Muscle of leg (tissue), 11 donors: ENCODE measurements around the gene TRAPPC10. TPM values are rescaled to one million over a fixed set of nuclear protein-coding genes. Genes with fewer than 3 reads are reported as not detected.

Experiments
- DNase-seq: peaks from one replicate; pipeline ENCODE4 v3.0.0; 2013
- H3K27ac ChIP-seq: one replicate; pipeline ENCODE4 v1.5.1; 2013; ENCODE audit warnings: mild to moderate bottlenecking, low read length, control low read depth
- H3K27me3 ChIP-seq: one replicate; pipeline ENCODE4 v1.6.1; 2013; ENCODE audit warnings: low read length; ENCODE audit not compliant: control insufficient read depth, insufficient read depth
- H3K36me3 ChIP-seq: one replicate; pipeline ENCODE4 v1.6.1; 2013; ENCODE audit warnings: low read length; ENCODE audit not compliant: control insufficient read depth, insufficient read depth
- H3K4me1 ChIP-seq: one replicate; pipeline ENCODE4 v1.6.1; 2013; ENCODE audit warnings: low read length; ENCODE audit not compliant: control insufficient read depth, insufficient read depth
- H3K4me3 ChIP-seq: one replicate; pipeline ENCODE4 v1.5.1; 2013; ENCODE audit warnings: low read length, control low read depth
- H3K9me3 ChIP-seq: replicated peaks from 2 replicates; pipeline ENCODE4 v1.6.1; 2013; ENCODE audit warnings: low read depth, low read length; ENCODE audit not compliant: control insufficient read depth
- WGBS: methylation state at CpG from one replicate; pipeline ENCODE4 v1.1.5; 2013; ENCODE audit warnings: missing lambda C conversion rate; ENCODE audit not compliant: insufficient coverage; 5-methylcytosine and 5-hydroxymethylcytosine counted together
- polyA plus RNA-seq, 8 donors: library from polyadenylated mRNA; unstranded; fragments of 120-200 nt; gene quantifications; one replicate each; pipeline versions ENCODE4 v1.2.1 to v1.2.3, GENCODE V29; 2013; ENCODE audit warnings: inconsistent platforms in 1 of 8, low replicate concordance in 1 of 8; ENCODE audit not compliant: insufficient read length in 8 of 8, insufficient read depth in 1 of 8
- total RNA-seq: library from RNA; stranded (reverse); fragments of 120-200 nt; gene quantifications from one replicate; pipeline ENCODE4 v1.2.4, GENCODE V29; 2013

The TRAPPC10 gene
- total and polyA plus RNA-seq, 9 donors = 9.9 to 16.7 (median 12.0) TPM

- no peaks in the 10 kb centered on the region for H3K4me1 ChIP-seq
- 55% methylated on average over 3 of the region's 15 CpGs for WGBS
- no peaks in the 10 kb centered on the region for H3K9me3 ChIP-seq
- no peaks in the 10 kb centered on the region for H3K27me3 ChIP-seq
- no peak overlapping the region for H3K4me3 ChIP-seq
- H3K27ac ChIP-seq = no peak overlapping the region
- H3K36me3 ChIP-seq = peaks cover 43% of the 10 kb centered on the region
- no peak for DNase-seq
Measured at GRCh38 chr21:44071359-44072104, 59.4 kb downstream of the TRAPPC10 start.

DNA sequence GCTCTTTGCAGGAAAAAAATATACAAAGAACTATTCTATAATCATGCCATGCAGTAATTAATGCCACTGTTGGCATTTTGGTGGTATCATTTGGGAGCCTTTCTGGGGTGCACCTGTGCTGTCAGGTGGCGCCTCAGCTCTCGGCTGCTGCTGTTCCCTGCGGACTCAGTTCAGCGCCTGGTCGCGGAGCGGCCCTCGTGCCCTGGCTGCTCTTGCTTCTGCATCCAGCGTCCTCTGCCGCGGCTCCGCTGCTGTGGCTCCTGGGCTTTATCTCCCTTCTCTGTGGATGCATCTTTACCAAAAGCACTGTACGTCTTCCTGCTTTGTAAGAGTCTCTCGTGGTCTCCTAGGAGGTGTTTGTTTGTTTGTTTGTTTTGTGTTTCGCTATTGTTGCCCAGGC is 60.0 kb downstream of the TRAPPC10 start:
- Histone ChIP-seq H3K36me3 (peaks cover 45% of the 10 kb centered on the region), H3K27ac (no peak overlapping the region), H3K9me3 (no peaks in the 10 kb centered on the region), H3K27me3 (no peaks in the 10 kb centered on the region), H3K4me3 (no peak overlapping the region), H3K4me1 (no peaks in the 10 kb centered on the region)
- no peak for DNase-seq
- 90% methylated on average over 12 of the region's 15 CpGs for WGBS

GRCh38 chr21:44074315-44074958 is 62.3 kb downstream of the TRAPPC10 start:
- Histone ChIP-seq H3K4me3 (no peak overlapping the region), H3K27me3 (no peaks in the 10 kb centered on the region), H3K9me3 (no peaks in the 10 kb centered on the region), H3K27ac (no peak overlapping the region), H3K36me3 (peaks cover 40% of the 10 kb centered on the region), H3K4me1 (no peaks in the 10 kb centered on the region)
- no peak for DNase-seq
- WGBS = 92% methylated on average over 7 of the region's 11 CpGs

GRCh38 chr21:44076316-44076715 is 64.2 kb downstream of the TRAPPC10 start:
- Histone ChIP-seq H3K27ac (no peak overlapping the region), H3K4me1 (no peaks in the 10 kb centered on the region), H3K36me3 (peaks cover 44% of the 10 kb centered on the region), H3K9me3 (no peaks in the 10 kb centered on the region), H3K27me3 (no peaks in the 10 kb centered on the region), H3K4me3 (no peak overlapping the region)
- DNase-seq = no peak
- WGBS = 87% methylated on average over 3 of the region's 5 CpGs

DNA sequence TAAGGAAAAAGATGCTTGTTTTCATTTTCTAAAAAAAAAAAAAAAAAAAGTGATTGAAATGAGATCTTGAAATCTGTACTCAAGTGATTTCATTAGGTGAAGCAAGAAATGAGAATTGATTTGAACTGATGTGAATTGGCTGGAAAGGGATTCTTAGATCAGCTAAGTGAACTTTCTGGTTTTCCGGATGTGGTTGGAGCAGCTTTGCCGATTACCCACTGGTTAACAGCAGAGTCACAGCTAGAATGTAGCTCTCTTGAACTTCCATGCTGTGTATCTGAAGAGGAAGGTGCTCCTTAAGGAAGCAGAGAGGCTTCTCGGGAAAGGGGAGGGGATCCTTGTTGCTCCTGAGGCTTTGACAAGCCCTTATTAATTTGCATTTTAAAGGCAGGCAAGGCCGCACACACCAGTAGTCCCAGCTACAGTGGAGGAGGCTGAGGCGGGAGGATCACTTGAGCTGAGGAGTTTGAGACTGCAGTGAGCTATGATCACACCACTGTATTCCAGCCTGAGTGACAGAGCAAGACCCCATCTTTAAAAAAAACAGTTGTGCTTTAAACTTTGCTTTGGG is 66.4 kb downstream of the TRAPPC10 start:
- no peak overlapping the region for H3K27ac ChIP-seq
- H3K9me3 ChIP-seq = no peaks in the 10 kb centered on the region
- peaks cover 54% of the 10 kb centered on the region for H3K36me3 ChIP-seq
- 89% methylated on average over 3 of the region's 5 CpGs for WGBS
- H3K27me3 ChIP-seq = no peaks in the 10 kb centered on the region
- H3K4me3 ChIP-seq = no peak overlapping the region
- peaks cover 2% of the 10 kb centered on the region for H3K4me1 ChIP-seq
- no peak for DNase-seq

GRCh38 chr21:44079446-44079845 is 67.3 kb downstream of the TRAPPC10 start:
- no peaks in the 10 kb centered on the region for H3K27me3 ChIP-seq
- H3K4me3 ChIP-seq = no peak overlapping the region
- peaks cover 2% of the 10 kb centered on the region for H3K4me1 ChIP-seq
- no peaks in the 10 kb centered on the region for H3K9me3 ChIP-seq
- no CpG with 5 or more reads among the region's 3 CpGs for WGBS
- DNase-seq = no peak
- no peak overlapping the region for H3K27ac ChIP-seq
- peaks cover 55% of the 10 kb centered on the region for H3K36me3 ChIP-seq

DNA sequence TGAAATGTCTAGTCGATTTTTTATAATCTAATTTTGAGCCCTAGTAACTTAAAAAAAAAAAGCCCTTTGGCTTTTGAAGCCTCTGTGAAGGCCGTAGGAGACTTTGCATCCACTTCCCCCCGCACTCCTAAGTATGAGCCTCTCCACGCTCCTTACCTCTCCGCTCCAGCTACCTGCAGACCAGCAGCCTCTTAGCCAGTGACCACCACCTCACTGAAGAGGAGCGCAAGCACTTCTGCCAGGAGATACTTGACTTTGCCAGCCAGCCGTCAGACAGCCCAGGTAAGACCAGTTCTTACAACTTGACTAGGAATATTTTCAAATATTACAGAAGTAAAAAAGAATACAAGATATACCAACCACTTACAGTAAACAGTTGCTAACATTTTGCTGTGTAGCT is 67.7 kb downstream of the TRAPPC10 start:
- DNase-seq = no peak
- 84% methylated on average over 4 of the region's 7 CpGs for WGBS
- no peak overlapping the region for H3K4me3 ChIP-seq
- H3K27ac ChIP-seq = no peak overlapping the region
- peaks cover 2% of the 10 kb centered on the region for H3K4me1 ChIP-seq
- H3K27me3 ChIP-seq = no peaks in the 10 kb centered on the region
- H3K9me3 ChIP-seq = no peaks in the 10 kb centered on the region
- peaks cover 57% of the 10 kb centered on the region for H3K36me3 ChIP-seq

DNA sequence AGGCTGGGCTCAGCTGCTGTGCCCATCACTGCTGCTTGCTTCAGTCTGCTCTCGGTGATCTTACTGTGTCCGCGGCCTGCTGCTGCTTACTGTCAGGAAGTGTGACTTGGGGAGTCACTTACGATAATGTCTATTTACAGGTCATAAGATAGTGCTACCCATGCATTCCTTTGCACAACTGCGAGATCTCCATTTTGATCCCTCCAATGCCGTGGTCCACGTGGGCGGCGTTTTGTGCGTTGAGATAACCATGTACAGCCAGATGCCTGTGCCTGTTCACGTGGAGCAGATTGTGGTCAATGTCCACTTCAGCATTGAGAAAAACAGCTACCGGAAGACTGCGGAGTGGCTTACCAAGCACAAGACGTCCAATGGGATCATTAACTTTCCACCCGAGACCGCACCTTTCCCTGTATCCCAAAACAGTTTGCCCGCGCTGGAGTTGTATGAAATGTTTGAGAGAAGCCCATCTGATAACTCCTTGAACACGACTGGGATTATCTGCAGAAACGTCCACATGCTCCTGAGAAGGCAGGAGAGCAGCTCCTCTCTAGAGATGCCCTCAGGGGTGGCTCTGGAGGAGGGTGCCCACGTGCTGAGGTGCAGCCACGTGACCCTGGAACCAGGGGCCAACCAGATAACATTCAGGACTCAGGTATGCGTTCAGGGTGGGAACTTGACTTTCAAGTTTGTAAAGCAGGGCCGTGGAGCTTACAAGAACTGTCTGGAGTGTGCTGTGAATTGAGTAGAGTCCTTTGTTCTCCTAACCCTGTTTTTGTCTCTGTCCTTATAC is 70.7 kb downstream of the TRAPPC10 start:
- H3K4me1 ChIP-seq = peaks cover 2% of the 10 kb centered on the region

GRCh38 chr21:44083631-44084291 is 71.7 kb downstream of the TRAPPC10 start:
- peak overlapping the region; percentile 36 for H3K27ac ChIP-seq
- no peak overlapping the region for H3K4me3 ChIP-seq
- 90% methylated on average over 14 of the region's 16 CpGs for WGBS
- H3K27me3 ChIP-seq = no peaks in the 10 kb centered on the region
- peaks cover 69% of the 10 kb centered on the region for H3K36me3 ChIP-seq
- H3K4me1 ChIP-seq = peaks cover 2% of the 10 kb centered on the region
- H3K9me3 ChIP-seq = no peaks in the 10 kb centered on the region
- peak; percentile 20 for DNase-seq

More for the DNA sequence above, 70.7 kb downstream of the TRAPPC10 start:
- no peak for DNase-seq
- Histone ChIP-seq H3K27ac (no peak overlapping the region), H3K27me3 (no peaks in the 10 kb centered on the region), H3K9me3 (no peaks in the 10 kb centered on the region), H3K4me3 (no peak overlapping the region), H3K36me3 (peaks cover 64% of the 10 kb centered on the region)
- 93% methylated on average over 19 of the region's 24 CpGs for WGBS
